ENCODE results near the gene DENND6A.
A peak's percentile ranks its signal among the peaks of the same experiment; 100 is the strongest.

DENND6A gene

DNA sequence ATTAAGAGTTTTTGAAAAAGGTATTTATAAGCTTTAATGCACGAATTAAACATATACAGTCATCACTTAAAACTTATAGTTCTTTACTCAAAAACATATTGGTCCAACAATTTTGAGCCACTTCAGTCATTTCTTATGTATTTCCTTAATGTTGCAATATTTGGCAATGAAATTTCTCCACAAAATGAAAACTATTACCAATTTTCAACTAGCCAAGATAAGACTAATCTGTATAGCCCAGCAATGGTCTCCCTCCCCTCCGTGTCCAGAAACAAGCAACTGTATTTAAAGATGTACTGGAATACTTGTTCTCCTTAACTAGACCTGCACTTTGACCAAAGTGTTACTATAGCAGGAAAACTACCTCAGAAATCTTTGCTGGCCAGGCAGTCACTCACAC is 105.0 kb downstream of the DENND6A start:
- no peak overlapping the region for H3K4me3 ChIP-seq (ENCODE audit: low read depth, low read length)
- TF ChIP-seq, protein P1, sequence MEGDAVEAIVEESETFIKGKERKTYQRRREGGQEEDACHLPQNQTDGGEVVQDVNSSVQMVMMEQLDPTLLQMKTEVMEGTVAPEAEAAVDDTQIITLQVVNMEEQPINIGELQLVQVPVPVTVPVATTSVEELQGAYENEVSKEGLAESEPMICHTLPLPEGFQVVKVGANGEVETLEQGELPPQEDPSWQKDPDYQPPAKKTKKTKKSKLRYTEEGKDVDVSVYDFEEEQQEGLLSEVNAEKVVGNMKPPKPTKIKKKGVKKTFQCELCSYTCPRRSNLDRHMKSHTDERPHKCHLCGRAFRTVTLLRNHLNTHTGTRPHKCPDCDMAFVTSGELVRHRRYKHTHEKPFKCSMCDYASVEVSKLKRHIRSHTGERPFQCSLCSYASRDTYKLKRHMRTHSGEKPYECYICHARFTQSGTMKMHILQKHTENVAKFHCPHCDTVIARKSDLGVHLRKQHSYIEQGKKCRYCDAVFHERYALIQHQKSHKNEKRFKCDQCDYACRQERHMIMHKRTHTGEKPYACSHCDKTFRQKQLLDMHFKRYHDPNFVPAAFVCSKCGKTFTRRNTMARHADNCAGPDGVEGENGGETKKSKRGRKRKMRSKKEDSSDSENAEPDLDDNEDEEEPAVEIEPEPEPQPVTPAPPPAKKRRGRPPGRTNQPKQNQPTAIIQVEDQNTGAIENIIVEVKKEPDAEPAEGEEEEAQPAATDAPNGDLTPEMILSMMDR (conservative IDR thresholded peaks at IDR 0.05; ENCODE audit: low read depth, low read length), result no peak
- DNase-seq (ENCODE audit: low read depth), result no peak

DNA sequence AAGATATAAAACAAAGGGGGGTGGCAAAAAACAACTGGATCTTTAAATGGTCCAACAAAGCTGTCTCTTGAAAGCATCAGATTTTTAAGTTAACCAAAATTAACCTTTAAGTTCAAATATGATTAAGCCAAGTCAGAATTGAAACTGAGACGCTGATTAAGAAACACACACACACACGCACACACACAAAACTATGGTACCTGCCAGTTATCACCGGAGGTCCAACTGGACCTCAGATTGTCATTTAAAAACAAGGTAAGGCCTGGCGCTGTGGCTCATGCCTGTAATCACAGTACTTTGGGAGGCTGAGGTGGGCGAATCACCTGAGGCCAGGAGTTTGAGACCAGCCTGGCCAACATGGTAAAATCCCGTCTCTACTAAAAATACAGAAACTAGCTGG is 106.1 kb downstream of the DENND6A start:
- no peak for DNase-seq (ENCODE audit: low read depth)

DNA sequence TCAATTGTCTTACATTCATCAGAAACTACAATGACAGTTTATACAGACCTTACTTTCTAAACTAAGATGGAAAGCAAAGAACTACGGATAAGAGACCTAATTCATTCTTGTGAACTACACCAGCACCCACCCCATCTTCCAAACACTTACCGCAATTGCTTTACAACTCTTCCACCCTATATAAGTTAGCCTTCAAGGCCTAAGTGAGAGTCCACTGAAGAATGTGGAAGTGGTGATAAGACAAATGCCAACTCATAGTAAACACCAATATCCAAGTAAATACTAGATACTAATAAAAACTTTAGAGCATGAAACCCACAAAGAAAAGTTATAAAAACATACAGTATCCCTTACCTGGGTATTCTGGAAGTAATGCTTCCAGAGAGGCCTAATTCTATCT is 109.3 kb downstream of the DENND6A start:
- TF ChIP-seq, protein P1 (conservative IDR thresholded peaks at IDR 0.05; ENCODE audit: low read depth, low read length), result no peak
- H3K4me3 ChIP-seq (ENCODE audit: low read depth, low read length), result no peak overlapping the region
- DNase-seq (ENCODE audit: low read depth), result no peak

More for the DNA sequence above, 106.1 kb downstream of the DENND6A start:
- H3K4me3 ChIP-seq (ENCODE audit: low read depth, low read length), result no peak overlapping the region
- TF ChIP-seq, protein P1 (conservative IDR thresholded peaks at IDR 0.05; ENCODE audit: low read depth, low read length), result no peak

DNA sequence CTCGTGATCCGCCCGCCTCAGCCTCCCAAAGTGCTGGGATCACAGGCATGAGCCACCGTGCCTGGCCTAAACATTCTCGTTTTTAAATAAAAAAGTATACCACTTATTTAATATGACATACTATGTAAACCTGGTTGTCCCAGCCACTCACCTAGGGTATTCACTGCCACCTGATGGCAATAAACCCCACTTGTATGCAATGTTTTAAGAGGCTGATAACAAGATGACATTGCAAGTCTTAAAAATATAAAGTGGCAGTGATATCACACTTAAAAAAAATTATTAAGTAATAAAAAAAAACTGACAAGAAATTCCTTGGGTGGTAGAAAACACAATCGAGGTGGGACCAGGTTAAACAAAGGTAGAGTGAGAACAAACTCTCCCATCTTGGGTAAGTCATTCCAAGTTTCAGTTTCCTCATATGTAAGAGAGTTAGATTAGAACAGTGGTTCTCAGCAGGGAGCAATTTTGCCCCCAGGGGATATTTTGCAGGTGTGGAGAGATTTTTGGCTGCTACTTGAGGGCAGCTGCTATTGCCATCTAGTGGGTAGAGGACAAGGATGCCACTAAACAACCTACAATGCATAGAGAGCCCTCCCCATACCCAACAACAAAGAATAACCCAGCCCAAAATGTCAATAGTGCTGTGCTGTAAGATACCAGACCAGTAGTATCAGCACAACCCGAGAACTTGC is 110.3 kb downstream of the DENND6A start:
- DNase-seq (ENCODE audit: low read depth), result peak; percentile 30
- no peak overlapping the region for H3K4me3 ChIP-seq (ENCODE audit: low read depth, low read length)
- TF ChIP-seq, protein P1 (conservative IDR thresholded peaks at IDR 0.05; ENCODE audit: low read depth, low read length), result peak; percentile 42

DNA sequence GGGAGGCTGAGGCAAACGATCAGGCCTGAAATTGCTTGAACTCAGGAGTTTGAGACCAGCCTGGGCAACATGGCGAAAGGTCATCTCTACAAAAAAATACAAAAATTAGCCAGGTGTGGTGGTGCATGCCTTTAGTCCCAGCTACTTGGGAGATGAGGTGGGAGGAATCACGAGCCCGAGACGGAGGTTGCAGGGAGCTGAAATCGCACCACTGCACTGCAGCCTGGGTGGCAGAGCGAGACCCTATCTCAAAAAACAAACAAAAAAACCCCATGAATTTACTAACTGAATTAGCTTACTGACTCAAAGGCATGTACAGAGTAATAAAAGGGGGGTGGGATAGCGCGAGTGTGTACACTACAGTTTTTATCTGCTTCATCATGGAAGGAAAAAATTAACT is 115.1 kb downstream of the DENND6A start:
- no peak for DNase-seq (ENCODE audit: low read depth)
- H3K4me3 ChIP-seq (ENCODE audit: low read depth, low read length), result no peak overlapping the region
- TF ChIP-seq, protein P1 (conservative IDR thresholded peaks at IDR 0.05; ENCODE audit: low read depth, low read length), result no peak

DNA sequence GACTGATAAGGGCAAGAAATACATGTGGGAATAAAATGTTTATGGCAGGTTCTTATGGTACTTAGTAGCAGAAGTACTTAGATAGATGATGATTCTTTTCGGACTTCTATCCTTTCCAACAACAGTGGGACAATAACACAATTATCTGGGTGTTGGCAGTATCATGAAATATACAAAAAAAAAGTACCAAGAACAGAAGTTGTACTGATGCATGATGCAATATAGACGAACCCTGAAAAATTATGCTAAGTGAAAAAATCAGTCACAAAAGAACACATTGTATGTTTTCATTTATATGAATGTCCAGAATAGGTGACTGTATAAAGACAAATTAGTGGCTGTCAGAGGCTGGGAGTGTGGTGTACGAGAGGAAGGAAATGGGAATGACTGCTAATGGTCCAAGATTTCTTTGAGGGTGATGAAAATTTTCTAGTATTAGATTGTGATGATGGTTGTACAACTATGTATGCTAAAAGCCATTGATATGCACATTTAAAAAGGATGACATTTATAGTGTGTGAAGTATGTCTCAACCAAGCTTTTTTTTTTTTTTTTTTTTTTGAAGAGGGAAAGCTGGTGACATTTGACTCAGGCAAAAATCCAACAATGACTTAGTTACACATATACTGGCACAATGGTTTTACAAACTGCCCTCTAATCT is 116.8 kb downstream of the DENND6A start:
- no peak overlapping the region for H3K4me3 ChIP-seq (ENCODE audit: low read depth, low read length)
- no peak for DNase-seq (ENCODE audit: low read depth)
- TF ChIP-seq, protein P1 (conservative IDR thresholded peaks at IDR 0.05; ENCODE audit: low read depth, low read length), result no peak

Measured in choroid plexus epithelial cell (primary cell).